GM12875 (cell line): ENCODE measurements around the gene DLG1.
"Not testable (repeated sequence)": the region's sequence is repeated elsewhere in the genome, so short reads cannot be mapped to it uniquely, and the experiment has no call there.

ENCODE experiments used
- H3K4me3 ChIP-seq: one replicate; pipeline ENCODE4 v1.5.1; 2011; ENCODE audit warnings: low read depth, low read length, control low read depth
- CTCF ChIP-seq: IDR thresholded peaks from 2 replicates; pipeline ENCODE4 v1.5.1; 2011; ENCODE audit warnings: low read depth, mild to moderate bottlenecking, control low read depth, inconsistent platforms, low read length, moderate library complexity, borderline replicate concordance; ENCODE audit not compliant: insufficient read depth

DLG1 gene

GRCh38 chr3:197205675-197206074, 92.7 kb downstream of the DLG1 start:
- no peak overlapping the region for H3K4me3 ChIP-seq
- no peak for TF ChIP-seq CTCF

- TF ChIP-seq CTCF: no peak
- H3K4me3 ChIP-seq: no peak overlapping the region
Measured at GRCh38 chr3:197205265-197205664, 93.1 kb downstream of the DLG1 start.

GRCh38 chr3:197204736-197205135, 93.7 kb downstream of the DLG1 start:
- TF ChIP-seq CTCF: no peak
- H3K4me3 ChIP-seq: no peak overlapping the region

- no peak overlapping the region for H3K4me3 ChIP-seq
- TF ChIP-seq CTCF: no peak
Measured at GRCh38 chr3:197203714-197204146, 94.7 kb downstream of the DLG1 start.

GRCh38 chr3:197202694-197203093, 95.7 kb downstream of the DLG1 start:
- TF ChIP-seq CTCF: no peak
- no peak overlapping the region for H3K4me3 ChIP-seq

GRCh38 chr3:197201791-197202452, 96.5 kb downstream of the DLG1 start:
- H3K4me3 ChIP-seq: no peak overlapping the region
- no peak for TF ChIP-seq CTCF

GRCh38 chr3:197200856-197201255, 97.6 kb downstream of the DLG1 start:
- not testable (repeated sequence) for H3K4me3 ChIP-seq
